ENCODE data around the gene PTPN21. TPM values are rescaled to one million over a fixed set of nuclear protein-coding genes. Genes with fewer than 3 reads are reported as not detected.

Gene PTPN21
- total RNA-seq, 2 experiments from 2014 or later: 0.17 TPM; not detected in 1

DNA sequence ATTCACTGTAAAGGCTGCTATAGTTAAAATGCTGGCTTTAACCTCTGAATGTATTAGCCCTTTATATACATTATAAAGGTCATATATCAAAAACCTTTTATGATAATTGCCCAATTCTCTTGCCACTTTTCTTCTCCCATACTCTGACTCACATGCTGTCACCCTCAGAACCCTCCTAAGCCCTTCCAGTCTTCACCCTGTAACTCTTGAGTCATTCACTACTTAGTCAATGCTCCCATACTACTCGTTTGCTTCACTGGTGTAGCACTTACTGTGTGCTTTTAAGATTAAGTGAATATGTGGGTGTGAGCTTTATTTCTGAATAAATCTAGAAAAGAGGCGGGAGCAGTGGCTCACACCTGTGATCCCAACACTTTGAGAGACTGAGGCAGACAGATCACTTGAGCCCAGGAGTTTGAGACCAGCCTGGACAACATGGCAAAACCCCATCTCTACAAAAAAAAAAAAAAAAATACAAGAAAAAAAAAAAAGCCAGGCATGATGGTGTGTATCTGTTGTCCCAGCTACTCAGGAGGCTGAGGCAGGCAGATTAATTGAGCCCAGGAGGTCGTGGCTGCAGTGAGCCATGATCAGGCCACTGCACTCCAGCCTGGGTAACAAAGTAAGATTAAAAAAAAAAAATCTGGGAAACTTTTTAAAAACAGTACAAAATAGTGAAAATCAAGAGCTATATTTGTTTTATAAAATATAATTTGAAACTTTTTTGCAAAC, 131.7 kb downstream of the PTPN21 start:
- Mint-ChIP-seq H3K4me3 (no peak overlapping the region), H3K9me3 (peaks cover under 1% of the 10 kb centered on the region), H3K36me3 (ENCODE audit: low read depth) (peaks cover 5% of the 10 kb centered on the region), H3K27ac (no peak overlapping the region), H3K4me1 (ENCODE audit: low read depth) (peaks cover 3% of the 10 kb centered on the region), H3K27me3 (ENCODE audit: low read depth) (no peaks in the 10 kb centered on the region)
- peak; percentile 4 for DNase-seq
- intact Hi-C loops (cut with micrococcal nuclease): no loop called here
- CTCF ChIA-PET: no interaction called here

GRCh38 chr14:88422047-88422446, 132.8 kb downstream of the PTPN21 start:
- CTCF ChIA-PET: no interaction called here
- intact Hi-C loops (cut with micrococcal nuclease): no loop called here
- Mint-ChIP-seq H3K27ac (no peak overlapping the region), H3K9me3 (peaks cover 7% of the 10 kb centered on the region), H3K4me3 (no peak overlapping the region), H3K4me1 (ENCODE audit: low read depth) (peaks cover 3% of the 10 kb centered on the region), H3K27me3 (ENCODE audit: low read depth) (no peaks in the 10 kb centered on the region), H3K36me3 (ENCODE audit: low read depth) (peaks cover 15% of the 10 kb centered on the region)
- no peak for DNase-seq

GRCh38 chr14:88421286-88421685, 133.5 kb downstream of the PTPN21 start:
- no peak overlapping the region for H3K27ac Mint-ChIP-seq
- H3K4me1 Mint-ChIP-seq (ENCODE audit: low read depth): peaks cover 3% of the 10 kb centered on the region
- CTCF ChIA-PET: interaction anchor here (0.7 kb wide), 1 partner anchor 59 kb away, joined by 3 read pairs; no protein-coding TSS in a partner anchor
- H3K36me3 Mint-ChIP-seq (ENCODE audit: low read depth): peaks cover 17% of the 10 kb centered on the region
- no peak for DNase-seq
- no peak overlapping the region for H3K4me3 Mint-ChIP-seq
- H3K27me3 Mint-ChIP-seq (ENCODE audit: low read depth): no peaks in the 10 kb centered on the region
- H3K9me3 Mint-ChIP-seq: peaks cover 7% of the 10 kb centered on the region
- intact Hi-C loops (cut with micrococcal nuclease): no loop called here

DNA sequence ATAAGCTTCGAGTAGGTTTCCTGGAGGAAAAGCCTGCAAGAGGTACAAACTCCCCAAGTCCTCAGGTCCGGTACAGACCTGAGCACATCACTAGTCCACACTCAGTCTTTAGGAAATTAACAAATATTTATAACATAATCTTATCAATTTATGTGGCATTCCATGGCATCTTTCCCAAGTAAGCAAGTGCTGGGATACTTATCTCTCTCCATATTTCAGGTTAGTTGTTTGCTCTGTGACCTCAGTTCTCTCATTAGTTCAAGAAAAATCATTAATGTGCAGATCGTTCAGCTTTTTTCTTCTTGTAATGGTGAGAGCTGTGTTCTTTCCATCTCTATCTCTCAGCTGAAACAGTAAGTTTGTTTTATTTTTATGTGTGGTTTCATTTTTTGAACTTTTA, 134.6 kb downstream of the PTPN21 start:
- Mint-ChIP-seq H3K9me3 (peaks cover 13% of the 10 kb centered on the region), H3K27ac (no peak overlapping the region), H3K4me1 (ENCODE audit: low read depth) (peaks cover 3% of the 10 kb centered on the region), H3K4me3 (no peak overlapping the region), H3K36me3 (ENCODE audit: low read depth) (peaks cover 26% of the 10 kb centered on the region), H3K27me3 (ENCODE audit: low read depth) (no peaks in the 10 kb centered on the region)
- CTCF ChIA-PET: no interaction called here
- intact Hi-C loops (cut with micrococcal nuclease): no loop called here
- no peak for DNase-seq

DNA sequence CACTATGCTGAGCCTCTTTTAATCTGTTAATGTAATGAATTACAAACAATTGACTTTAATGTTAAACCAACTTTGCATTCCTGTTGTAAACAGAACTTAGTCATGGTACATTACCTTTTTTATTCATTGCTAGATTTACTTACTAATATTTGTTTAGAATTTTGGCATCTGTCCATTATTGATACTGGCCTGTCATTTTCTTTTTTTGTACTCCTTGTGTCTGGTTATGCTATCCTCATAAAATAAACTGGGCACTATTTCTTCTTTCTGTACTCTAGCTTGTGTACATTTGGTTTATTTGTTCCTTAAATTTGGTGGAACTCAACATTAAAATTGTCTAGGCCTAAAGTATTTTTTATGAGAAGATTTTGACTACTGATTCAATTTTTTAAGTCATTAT, 137.2 kb downstream of the PTPN21 start:
- Mint-ChIP-seq H3K36me3 (ENCODE audit: low read depth) (peaks cover 40% of the 10 kb centered on the region), H3K9me3 (peaks cover 21% of the 10 kb centered on the region), H3K4me1 (ENCODE audit: low read depth) (no peaks in the 10 kb centered on the region), H3K27ac (no peak overlapping the region), H3K27me3 (ENCODE audit: low read depth) (no peaks in the 10 kb centered on the region), H3K4me3 (no peak overlapping the region)
- CTCF ChIA-PET: no interaction called here
- DNase-seq: no peak
- intact Hi-C loops (cut with micrococcal nuclease): no loop called here

Other genes with a start within 250 kb of the PTPN21 start
- gene KCNK10, start 231.7 kb downstream of the PTPN21 start, total RNA-seq: not detected
- 1 to 10 TPM; 3.3 to 3.5 TPM for gene SPATA7, start 169.3 kb downstream of the PTPN21 start, total RNA-seq
- 10 to 100 TPM; 33.3 to 37.9 TPM for gene ZC3H14, start 8.0 kb upstream of the PTPN21 start, total RNA-seq
- gene EML5, start 237.9 kb upstream of the PTPN21 start, total RNA-seq: 1 to 10 TPM; 3.7 to 3.8 TPM